Upper lobe of left lung (tissue), 6 donors: ENCODE results near the gene KCTD1. TPM values are rescaled to one million over a fixed set of nuclear protein-coding genes. Genes with fewer than 3 reads are reported as not detected.

Experiments
- ATAC-seq, 2 donors: fragments of 200-7000 bp; cut with Tn5 transposase; one replicate each; pipeline ENCODE4 v1.9.1; 2022; ENCODE audit warnings: mild to moderate bottlenecking in 2 of 2, moderate library complexity in 2 of 2; ENCODE audit not compliant: low FRiP score in 2 of 2
- DNase-seq, 2 donors: peaks; one replicate each; pipeline ENCODE4 v3.0.0-alpha.2; 2019 to 2020
- H3K27ac ChIP-seq, 4 donors: fragments of 200-600 bp; sonication (generic); one replicate each; pipeline ENCODE4 v1.5.1; 2016 to 2019
- H3K27me3 ChIP-seq, 4 donors: fragments of 200-600 bp; sonication (generic); one replicate each; pipeline ENCODE4 v1.5.1; 2017 to 2019
- H3K36me3 ChIP-seq, 4 donors: fragments of 200-600 bp; sonication (generic); one replicate each; pipeline ENCODE4 v1.5.1; 2016 to 2019
- H3K4me1 ChIP-seq, 4 donors: fragments of 200-600 bp; sonication (generic); one replicate each; pipeline ENCODE4 v1.5.1; 2018 to 2019
- H3K4me3 ChIP-seq, 4 donors: fragments of 200-600 bp; sonication (generic); one replicate each; pipeline ENCODE4 v1.5.1; 2017 to 2019; ENCODE audit warnings: mild to moderate bottlenecking in 2 of 4, moderate library complexity in 1 of 4
- H3K9me3 ChIP-seq, 4 donors: fragments of 200-600 bp; sonication (generic); one replicate each; pipeline ENCODE4 v1.5.1; 2018 to 2019
- EP300 ChIP-seq, 4 donors: sonication (generic); formaldehyde crosslinking; IDR thresholded peaks; one replicate each; pipeline ENCODE4 v1.5.1; 2017; ENCODE audit warnings: antibody characterized with exemption in 4 of 4, control low read depth in 2 of 4
- POLR2A ChIP-seq, 4 donors: fragments of 450-650 bp; IDR thresholded peaks; one replicate each; pipeline ENCODE4 v1.5.1; 2016 to 2017; ENCODE audit warnings: antibody characterized with exemption in 4 of 4, mild to moderate bottlenecking in 2 of 4
- POLR2AphosphoS5 ChIP-seq, 2 donors: sonication (generic); formaldehyde crosslinking; IDR thresholded peaks; one replicate each; pipeline ENCODE4 v1.5.1; 2017; ENCODE audit warnings: antibody characterized with exemption in 2 of 2
- WGBS, 2 donors: methylation state at CpG; one replicate each; pipeline ENCODE4 v1.1.5; 2017 to 2018; 5-methylcytosine and 5-hydroxymethylcytosine counted together
- total RNA-seq, 6 donors: library from RNA; depleted of rRNA in 4 of 6; stranded (reverse); fragments of >200 nt in 4 of 6; gene quantifications; one replicate each; pipeline versions ENCODE4 v1.1.0 to v1.2.1, GENCODE V29; 2016 to 2021
- TF ChIP-seq, protein P1 (sequence below), 6 experiments: fragments of 450-650 bp in 4 of 6; fragments of 200-600 bp in 2 of 6; sonication (generic) in 2 of 6; IDR thresholded peaks; one replicate each; pipeline ENCODE4 v1.5.1; 2016 to 2019; ENCODE audit warnings: antibody characterized with exemption in 6 of 6
- donor health status: DM: no; HTN: no; CAD: no; lungs with moderate emphysema.
- donor health status: DM: no; HTN: yes; CAD: no; lungs with severe emphysema.

The KCTD1 gene
- total RNA-seq, 6 donors from 2014 or later, result 5.8 to 22.3 (median 14.1) TPM

DNA sequence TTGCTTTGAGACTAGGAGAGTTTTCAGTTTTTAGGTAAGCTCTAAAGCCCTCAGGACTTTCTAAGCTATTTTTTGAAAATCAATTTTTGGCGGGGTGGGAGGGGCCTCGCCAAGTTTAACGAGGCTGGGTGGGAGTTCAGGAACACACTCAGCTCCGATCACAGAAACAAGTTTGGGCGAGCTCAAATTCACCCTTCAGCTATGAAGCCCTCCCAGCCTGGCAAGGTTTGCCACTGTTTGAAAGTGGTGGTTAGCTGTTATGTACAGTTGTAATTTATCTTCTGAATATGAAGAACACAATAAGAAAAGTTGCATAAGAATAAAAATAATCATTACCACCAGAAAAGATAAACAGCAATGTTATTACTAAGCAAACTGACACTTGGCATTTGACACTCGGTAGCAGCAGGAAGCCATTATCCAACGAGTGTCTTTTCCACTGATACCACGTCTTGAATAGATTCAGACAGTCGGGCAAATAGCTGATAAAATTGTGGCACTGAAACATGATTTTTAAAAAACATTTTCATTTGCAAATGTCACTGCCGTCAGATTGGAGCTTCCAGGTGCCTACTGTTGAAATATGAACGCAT, 59.8 kb downstream of the KCTD1 start:
- DNase-seq, result no peak
- H3K4me1 ChIP-seq, result no peaks in the 10 kb centered on the region
- no peak overlapping the region for H3K27ac ChIP-seq
- TF ChIP-seq POLR2AphosphoS5 (IDR thresholded peaks at IDR 0.05) (no peak), POLR2A (IDR thresholded peaks at IDR 0.05) (no peak), EP300 (IDR thresholded peaks at IDR 0.05) (no peak)
- TF ChIP-seq, protein P1, sequence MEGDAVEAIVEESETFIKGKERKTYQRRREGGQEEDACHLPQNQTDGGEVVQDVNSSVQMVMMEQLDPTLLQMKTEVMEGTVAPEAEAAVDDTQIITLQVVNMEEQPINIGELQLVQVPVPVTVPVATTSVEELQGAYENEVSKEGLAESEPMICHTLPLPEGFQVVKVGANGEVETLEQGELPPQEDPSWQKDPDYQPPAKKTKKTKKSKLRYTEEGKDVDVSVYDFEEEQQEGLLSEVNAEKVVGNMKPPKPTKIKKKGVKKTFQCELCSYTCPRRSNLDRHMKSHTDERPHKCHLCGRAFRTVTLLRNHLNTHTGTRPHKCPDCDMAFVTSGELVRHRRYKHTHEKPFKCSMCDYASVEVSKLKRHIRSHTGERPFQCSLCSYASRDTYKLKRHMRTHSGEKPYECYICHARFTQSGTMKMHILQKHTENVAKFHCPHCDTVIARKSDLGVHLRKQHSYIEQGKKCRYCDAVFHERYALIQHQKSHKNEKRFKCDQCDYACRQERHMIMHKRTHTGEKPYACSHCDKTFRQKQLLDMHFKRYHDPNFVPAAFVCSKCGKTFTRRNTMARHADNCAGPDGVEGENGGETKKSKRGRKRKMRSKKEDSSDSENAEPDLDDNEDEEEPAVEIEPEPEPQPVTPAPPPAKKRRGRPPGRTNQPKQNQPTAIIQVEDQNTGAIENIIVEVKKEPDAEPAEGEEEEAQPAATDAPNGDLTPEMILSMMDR (IDR thresholded peaks at IDR 0.05), result no peak
- H3K27me3 ChIP-seq, result no peaks in the 10 kb centered on the region
- no peak overlapping the region for H3K4me3 ChIP-seq
- WGBS, 2 donors, result 75 to 79% methylated on average over 11 of the region's 11 CpGs
- no peak for ATAC-seq
- no peaks in the 10 kb centered on the region for H3K9me3 ChIP-seq
- H3K36me3 ChIP-seq, result no peaks in the 10 kb centered on the region

DNA sequence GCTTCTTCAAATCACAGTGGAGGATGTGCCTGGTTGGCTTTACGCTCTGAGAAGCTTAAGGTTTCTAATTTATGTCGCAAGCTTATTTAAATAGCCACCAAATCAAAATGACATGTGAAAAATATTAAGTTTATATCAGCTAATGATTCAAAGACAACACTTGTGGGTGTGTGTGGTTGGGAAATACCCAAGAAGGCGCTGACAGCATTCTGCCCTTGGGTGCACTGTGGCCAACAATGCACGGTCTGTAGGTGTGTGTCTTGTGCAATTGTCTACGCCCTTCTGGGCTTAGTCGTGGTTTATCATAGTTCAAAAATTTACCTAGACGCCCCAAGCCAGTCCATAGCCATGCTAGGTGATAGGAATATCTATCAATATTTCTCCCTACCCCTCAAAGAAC, 60.9 kb downstream of the KCTD1 start:
- Histone ChIP-seq H3K27ac (no peak overlapping the region), H3K4me3 (no peak overlapping the region), H3K4me1 (no peaks in the 10 kb centered on the region), H3K27me3 (no peaks in the 10 kb centered on the region), H3K9me3 (no peaks in the 10 kb centered on the region), H3K36me3 (no peaks in the 10 kb centered on the region)
- DNase-seq (no peak), ATAC-seq (no peak)
- TF ChIP-seq POLR2A (IDR thresholded peaks at IDR 0.05), result no peak
- no peak for TF ChIP-seq EP300 (IDR thresholded peaks at IDR 0.05)
- no peak for TF ChIP-seq POLR2AphosphoS5 (IDR thresholded peaks at IDR 0.05)
- TF ChIP-seq, protein P1 (IDR thresholded peaks at IDR 0.05), result no peak
- 74 to 80% methylated on average over 7 of the region's 7 CpGs for whole genome bisulfite sequencing, 2 donors

DNA sequence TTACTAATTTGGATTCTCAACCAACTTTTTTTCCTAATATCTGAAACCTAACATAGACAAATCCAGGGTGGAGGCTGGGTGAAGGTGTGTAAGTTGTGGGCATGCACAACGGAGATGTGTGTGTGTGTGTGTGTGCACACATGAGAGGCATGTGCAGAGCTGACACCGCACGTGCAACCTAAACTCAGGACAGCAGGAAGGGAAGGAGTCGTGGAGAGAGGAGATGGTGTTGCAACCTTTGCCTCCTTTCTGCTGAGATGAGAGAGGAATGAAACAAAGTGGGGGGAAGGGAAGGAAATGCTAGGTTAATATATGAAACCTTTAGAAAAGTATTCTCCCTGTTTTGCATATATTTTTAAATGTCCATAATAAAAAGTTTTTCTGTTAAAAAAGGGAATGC, 64.7 kb downstream of the KCTD1 start:
- Histone ChIP-seq H3K27ac (no peak overlapping the region), H3K4me3 (no peak overlapping the region), H3K36me3 (no peaks in the 10 kb centered on the region), H3K27me3 (no peaks in the 10 kb centered on the region), H3K4me1 (no peaks in the 10 kb centered on the region), H3K9me3 (no peaks in the 10 kb centered on the region)
- no peak for DNase-seq
- TF ChIP-seq POLR2A (IDR thresholded peaks at IDR 0.05) (no peak), POLR2AphosphoS5 (IDR thresholded peaks at IDR 0.05) (no peak), EP300 (IDR thresholded peaks at IDR 0.05) (no peak)
- TF ChIP-seq, protein P1 (IDR thresholded peaks at IDR 0.05), result no peak
- WGBS, 2 donors, result 75 to 77% methylated on average over 4 of the region's 4 CpGs
- ATAC-seq, result no peak

DNA sequence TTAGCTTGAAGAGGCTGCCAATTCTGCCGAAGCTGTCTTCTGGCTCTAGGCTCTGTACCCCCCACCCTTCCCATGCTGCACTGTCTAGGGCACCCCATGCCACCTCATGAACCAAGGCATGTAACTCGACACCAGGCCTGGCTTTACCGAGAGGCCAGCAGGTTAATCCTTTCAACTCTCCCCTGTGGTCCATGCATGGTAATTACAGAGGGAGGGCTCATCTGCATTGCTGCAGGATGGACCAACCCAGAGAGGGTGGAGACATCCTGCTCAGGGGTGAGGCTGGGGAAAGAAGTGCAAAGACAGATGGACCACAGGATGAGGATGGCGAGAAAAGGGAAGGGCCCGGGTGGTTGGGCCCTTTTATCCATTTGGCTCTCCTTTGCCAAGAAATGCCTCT, 65.8 kb downstream of the KCTD1 start:
- H3K9me3 ChIP-seq, result no peaks in the 10 kb centered on the region
- TF ChIP-seq POLR2AphosphoS5 (IDR thresholded peaks at IDR 0.05), result no peak
- TF ChIP-seq, protein P1 (IDR thresholded peaks at IDR 0.05), result no peak
- no peak for TF ChIP-seq POLR2A (IDR thresholded peaks at IDR 0.05)
- 64 to 69% methylated on average over 5 of the region's 5 CpGs for WGBS, 2 donors
- no peaks in the 10 kb centered on the region for H3K36me3 ChIP-seq
- ATAC-seq (no peak), DNase-seq (no peak)
- no peaks in the 10 kb centered on the region for H3K4me1 ChIP-seq
- no peaks in the 10 kb centered on the region for H3K27me3 ChIP-seq
- H3K4me3 ChIP-seq, result no peak overlapping the region
- H3K27ac ChIP-seq, result no peak overlapping the region
